ENCODE results near the gene SF3A2.

SF3A2 gene

GRCh38 chr19:2228157-2229030, 8.2 kb upstream of the SF3A2 start:
- no peak for DNase-seq

DNA sequence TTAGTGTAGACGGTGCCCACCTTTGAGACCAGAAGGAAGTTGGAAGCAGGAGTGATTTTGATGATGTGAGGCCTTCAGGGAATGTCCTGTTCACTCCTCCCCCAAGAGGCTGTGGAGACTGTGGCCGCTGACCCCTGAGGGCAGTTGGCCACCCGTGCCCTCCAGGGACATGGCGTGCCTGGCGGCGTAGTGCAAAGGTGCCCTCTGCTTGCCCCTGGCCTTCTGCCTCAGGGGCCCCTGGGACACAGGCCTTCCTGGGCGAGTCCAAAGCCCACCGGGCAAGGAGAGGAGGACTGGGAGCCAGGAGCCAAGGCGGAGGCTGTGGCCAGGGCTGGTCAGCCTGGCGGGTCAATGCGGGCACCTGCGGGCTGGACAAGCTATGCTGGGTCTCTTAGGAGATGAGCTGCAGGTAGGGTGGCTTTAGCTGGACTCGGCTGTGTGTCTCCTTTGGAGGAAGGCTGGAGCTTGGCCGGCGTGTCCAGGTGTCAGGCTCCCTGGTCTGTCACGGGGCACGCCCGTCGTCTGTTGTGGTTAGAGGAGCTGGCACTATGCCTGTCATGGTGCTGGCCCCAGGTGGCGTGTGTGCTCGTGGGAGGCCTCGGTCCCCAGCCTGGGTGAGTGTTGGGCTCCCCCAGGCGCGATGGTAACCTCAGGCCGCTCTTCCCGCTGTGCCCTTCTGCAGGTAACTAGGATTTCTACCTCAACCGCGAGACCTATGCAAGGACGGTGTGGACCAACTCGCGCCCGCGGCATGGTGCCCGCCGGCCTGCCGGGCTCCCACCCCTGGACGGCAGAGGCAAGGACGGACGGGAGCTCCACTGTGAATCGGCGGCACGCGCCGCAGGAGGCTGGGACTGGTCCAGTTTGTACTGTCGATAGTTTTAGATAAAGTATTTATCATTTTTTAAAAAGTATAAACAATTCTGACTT, 7.3 kb upstream of the SF3A2 start:
- DNase-seq, result no peak

- no peak for DNase-seq
Observed at GRCh38 chr19:2230033-2230531, 6.5 kb upstream of the SF3A2 start.

GRCh38 chr19:2230807-2231533, 5.7 kb upstream of the SF3A2 start:
- no peak for DNase-seq

GRCh38 chr19:2231621-2232221, 4.9 kb upstream of the SF3A2 start:
- no peak for DNase-seq

DNA sequence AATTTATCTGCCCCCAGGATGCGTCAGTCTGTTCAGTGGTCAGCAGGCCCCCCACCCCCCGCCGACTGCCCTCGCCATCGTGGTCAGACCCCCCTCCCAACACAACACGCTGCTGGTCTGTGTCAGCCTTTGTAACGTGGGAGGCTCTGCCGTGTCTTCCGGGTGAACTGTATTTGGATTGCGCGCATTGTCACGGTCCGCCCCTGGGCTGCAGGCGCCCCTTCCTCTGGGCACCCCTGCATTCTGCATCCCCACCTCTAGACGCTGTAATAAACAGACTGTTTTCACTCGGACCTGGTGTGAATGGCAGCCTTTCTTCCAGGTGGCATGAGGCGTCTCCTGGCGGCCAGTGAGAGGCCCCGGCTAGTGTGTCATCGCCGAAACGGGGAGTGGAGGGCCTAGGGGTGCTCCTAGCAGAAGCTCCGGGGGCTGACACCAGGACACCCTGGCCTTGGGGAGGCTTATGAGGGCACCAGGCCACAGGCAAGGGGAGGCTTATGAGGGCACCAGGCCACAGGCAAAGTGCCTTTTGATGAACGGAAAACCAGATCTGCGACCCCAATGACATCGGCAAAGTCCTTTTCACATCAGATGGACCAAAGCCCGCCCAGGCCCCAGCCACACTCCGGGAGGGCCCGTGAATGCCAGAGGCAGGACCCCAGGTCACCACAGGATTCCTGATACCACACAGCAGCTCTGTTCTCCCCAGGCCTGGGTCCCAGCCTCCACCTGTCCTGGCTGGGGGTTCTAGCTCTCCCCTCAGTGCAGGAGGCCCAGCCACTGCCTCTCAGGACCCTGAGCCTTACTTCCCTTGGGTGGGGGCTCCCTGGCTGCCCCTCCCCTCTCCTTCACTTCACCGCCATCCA, 4.1 kb upstream of the SF3A2 start:
- DNase-seq, result no peak

DNA sequence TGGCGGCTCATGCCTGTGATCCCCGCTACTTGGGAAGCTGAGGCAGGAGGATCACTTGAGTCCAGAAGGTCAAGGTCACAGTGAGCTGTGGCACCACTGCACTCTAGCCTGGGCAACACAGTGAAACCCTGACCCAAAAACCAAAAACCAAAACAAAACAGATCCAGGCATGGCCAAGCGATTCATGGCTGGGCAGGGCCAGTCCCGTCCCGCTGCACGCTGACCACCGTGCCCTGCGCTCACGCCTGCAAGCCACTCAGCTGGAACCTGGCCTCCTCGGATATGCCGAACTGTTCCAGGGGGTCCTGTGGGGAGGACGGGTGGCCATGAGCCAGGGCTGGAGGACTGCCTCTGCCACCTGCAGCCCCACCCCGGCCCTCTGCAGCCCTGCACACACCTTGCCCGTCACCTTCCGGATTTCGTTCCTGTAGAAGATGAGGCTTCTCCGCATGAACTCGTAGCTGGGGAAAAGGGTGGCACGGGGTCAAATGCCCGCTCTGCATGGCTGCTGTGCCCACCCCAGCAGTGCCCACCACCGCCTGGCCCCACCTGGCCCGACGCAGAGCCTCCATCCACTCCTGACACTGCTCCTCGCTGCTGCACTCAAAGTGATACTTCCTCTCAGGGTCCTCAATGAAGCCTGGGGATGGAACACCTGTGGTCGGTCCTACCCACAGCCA, 2.9 kb upstream of the SF3A2 start:
- no peak for DNase-seq

- no peak for DNase-seq
Observed at GRCh38 chr19:2234996-2235380, 1.6 kb upstream of the SF3A2 start.

DNA sequence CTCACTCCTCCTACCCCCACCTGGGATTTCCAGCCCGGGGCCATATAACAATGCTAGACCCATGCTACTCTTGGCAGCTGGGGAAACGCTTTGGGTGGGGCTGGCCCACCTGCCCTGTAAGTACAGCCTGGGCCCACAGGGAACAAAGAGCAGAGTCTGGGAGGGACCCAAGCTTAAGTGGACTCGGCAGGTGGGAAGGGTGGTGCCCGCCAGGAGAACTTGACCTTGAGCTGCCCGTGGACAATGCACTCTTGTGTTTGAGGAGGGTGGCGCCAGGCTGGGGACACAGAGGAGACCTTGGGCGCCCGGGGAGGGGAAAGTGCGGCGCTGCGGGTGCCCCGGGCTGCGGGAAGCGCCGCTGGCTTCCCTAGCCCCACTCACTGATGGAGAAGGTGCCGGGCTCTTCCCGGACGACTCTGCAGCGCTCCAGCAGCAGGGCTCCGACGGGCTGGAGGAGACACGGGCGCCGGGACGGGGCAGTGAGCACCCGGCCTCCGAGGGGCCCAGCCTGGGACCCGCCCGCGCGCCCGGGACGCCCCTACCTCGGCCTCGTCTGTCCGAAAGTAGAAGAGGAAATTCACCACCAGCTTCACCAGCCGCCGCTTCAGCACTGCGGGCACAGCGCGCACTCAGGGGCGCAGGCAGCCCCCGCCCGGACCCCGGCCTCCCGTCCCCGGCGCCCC, 1.1 kb upstream of the SF3A2 start:
- DNase-seq, result peak; percentile 48

DNA sequence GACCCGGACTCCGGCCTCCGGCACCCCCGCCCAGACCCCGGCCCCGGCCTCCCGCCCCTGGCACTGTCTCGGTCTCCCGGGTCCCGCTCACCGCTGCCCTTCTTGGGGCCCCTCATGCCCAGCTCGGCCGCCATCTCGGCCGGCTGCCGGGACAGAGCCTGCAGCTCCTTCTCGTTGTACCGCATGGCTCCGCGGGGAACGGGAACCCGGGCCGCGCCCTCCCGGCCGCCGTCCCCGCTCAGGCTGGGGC, 635 bp upstream of the SF3A2 start:
- DNase-seq, result no peak

- no peak for DNase-seq
Observed at GRCh38 chr19:2237051-2237868, 636 bp downstream of the SF3A2 start.

- DNase-seq, result no peak
Observed at GRCh38 chr19:2237869-2238153, 1.2 kb downstream of the SF3A2 start.

DNA sequence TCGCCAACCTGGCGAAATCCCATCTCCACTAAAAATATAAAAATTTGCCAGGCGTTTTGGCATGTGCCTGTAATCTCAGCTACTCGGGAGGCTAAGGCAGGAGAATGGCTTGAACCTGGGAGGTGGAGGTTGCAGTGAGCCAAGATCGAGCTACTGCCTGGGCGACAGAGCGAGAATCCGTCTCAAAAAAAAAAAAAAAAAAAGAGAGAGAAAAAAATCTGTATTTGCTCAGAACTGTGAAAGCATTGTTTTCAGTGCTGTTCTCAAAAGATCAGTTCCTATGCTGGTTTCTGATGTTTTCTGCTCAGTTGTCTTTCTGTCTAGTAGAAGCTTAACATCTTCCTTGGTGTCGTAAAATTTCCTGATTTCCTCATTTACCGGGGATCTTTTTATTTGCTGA, 2.5 kb downstream of the SF3A2 start:
- DNase-seq, result no peak

GRCh38 chr19:2239771-2240770, 3.4 kb downstream of the SF3A2 start:
- DNase-seq, result peak; percentile 51

DNA sequence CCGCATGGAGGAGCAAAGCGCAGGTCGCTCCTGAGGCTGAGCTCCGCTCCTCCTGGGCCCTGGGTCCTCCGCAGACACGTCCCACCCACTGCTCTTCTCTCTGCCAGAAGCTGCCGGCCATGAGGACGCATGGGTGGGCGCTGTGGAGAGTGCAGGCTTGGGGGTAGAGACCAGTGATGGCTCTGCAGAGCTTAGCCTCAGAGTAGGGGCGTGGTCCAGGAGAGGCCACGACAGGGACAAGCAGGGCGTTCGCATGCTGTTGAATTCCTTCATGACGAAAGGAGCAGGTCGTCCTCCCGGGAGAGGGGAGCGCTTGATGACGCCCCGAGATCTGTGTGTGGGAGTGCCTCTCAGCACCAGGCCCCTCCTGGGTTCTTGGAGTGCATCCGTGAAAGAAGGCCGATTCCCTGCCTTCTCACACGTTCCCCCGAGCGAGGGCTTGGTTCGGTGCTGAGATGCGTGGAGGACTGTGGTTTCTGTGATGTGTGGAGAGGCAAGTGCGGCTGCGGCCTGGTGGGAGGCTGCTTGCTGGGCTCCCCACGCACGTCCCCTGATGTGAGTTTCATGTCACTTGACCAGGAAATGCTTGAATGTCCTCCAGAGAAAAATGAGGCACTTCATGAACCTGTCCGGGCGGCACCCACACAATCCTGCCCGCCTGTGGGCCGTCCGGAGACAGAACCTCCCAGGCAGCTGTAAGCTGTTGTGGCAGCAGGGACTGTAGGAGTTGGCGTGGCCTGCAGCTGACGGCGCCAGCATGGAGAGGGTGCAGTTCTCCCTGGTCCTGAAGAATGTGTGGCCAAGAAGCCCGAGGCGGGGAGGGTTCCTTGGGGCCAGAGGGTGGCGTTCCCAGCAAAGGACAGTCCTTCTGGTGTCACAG, 4.5 kb downstream of the SF3A2 start:
- no peak for DNase-seq

DNA sequence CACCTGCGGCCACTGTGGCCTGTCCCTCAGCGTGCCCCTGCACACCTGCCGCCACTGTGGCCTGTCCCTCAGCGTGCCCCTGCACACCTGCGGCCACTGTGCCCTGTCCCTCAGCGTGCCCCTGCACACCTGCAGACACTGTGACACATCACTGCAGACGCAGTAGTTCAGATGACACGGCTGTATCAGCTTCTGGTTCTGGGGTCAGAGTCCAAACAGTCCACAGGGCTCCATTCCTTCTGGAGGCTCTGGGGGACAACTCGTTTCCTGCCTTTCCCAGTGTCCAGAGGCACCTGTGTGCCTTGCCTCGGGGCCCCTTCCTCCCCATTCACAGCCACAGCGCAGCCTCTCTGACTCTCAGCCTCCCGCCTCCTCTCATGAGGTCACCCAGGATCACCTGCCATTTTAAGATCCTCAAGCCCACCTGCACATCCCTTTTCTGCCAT, 5.5 kb downstream of the SF3A2 start:
- no peak for DNase-seq

DNA sequence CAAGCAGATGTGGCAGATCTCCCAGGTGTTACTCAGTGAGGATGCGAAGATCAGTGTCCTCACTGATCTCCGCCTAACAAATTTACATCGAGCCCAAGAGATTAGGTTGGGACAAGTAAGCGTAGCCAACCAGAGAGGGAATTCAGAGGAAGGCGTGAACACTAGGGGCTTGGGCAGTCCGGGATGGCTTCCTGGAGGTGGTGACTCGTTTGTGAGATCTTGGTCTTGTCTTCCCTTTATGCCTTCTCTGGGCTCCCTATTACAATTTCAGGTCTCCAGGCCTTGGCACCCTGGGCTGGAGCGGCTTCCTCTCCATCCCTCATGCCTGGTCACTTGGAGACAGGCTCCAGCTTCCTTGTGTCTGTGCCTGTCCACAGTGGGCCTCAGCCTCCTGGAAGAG, 6.2 kb downstream of the SF3A2 start:
- no peak for DNase-seq
